Panc1 (cell line): ENCODE measurements around the gene ESYT2.

Source experiments
- POLR2AphosphoS5 ChIP-seq: IDR thresholded peaks from 2 replicates; pipeline ENCODE4 v1.6.1; 2012; ENCODE audit warnings: mild to moderate bottlenecking, low read depth, low read length, moderate library complexity
- SIN3A ChIP-seq: IDR thresholded peaks from 2 replicates; pipeline ENCODE4 v1.6.1; 2012; ENCODE audit warnings: low read depth, mild to moderate bottlenecking, low read length, moderate library complexity, borderline replicate concordance; ENCODE audit not compliant: insufficient read depth
- TF ChIP-seq, protein P1 (sequence below): fragments of 450-650 bp; IDR thresholded peaks from 2 replicates; pipeline ENCODE4 v1.5.1; 2017; ENCODE audit warnings: mild to moderate bottlenecking

- TF ChIP-seq, protein P1, sequence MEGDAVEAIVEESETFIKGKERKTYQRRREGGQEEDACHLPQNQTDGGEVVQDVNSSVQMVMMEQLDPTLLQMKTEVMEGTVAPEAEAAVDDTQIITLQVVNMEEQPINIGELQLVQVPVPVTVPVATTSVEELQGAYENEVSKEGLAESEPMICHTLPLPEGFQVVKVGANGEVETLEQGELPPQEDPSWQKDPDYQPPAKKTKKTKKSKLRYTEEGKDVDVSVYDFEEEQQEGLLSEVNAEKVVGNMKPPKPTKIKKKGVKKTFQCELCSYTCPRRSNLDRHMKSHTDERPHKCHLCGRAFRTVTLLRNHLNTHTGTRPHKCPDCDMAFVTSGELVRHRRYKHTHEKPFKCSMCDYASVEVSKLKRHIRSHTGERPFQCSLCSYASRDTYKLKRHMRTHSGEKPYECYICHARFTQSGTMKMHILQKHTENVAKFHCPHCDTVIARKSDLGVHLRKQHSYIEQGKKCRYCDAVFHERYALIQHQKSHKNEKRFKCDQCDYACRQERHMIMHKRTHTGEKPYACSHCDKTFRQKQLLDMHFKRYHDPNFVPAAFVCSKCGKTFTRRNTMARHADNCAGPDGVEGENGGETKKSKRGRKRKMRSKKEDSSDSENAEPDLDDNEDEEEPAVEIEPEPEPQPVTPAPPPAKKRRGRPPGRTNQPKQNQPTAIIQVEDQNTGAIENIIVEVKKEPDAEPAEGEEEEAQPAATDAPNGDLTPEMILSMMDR = no peak
- TF ChIP-seq SIN3A (no peak), POLR2AphosphoS5 (no peak)
These were observed 100.2 kb downstream of the ESYT2 start for GRCh38 chr7:158728911-158729645.
